Natural killer cell treated with Interleukin-12 subunit alpha and Interleukin-12 subunit beta and Interleukin-15 and Interleukin-18, amount 100 ng/mL, for 72 hours (primary cell): ENCODE data around the gene CASK. TPM values are rescaled to one million over a fixed set of nuclear protein-coding genes. Genes with fewer than 3 reads are reported as not detected.

ENCODE experiments used
- ATAC-seq, 2 donors: fragments of 150-1000 bp; cut with Tn5 transposase in 1 of 2; sonication (Bioruptor Pico), chemical (Tn5 transposase) in 1 of 2; 2 replicates each; pipeline ENCODE4 v1.10.0; 2021
- DNase-seq: peaks from one replicate; pipeline ENCODE4 v3.0.0; 2022; ENCODE audit warnings: low spot score
- H3K27ac Mint-ChIP-seq, 2 donors: 1 replicate in 1 of 2; 2 replicates in 1 of 2; pipeline ENCODE4 v1.8.0; 2022; ENCODE audit warnings: mixed read lengths in 2 of 2, mild to moderate bottlenecking in 1 of 2, moderate library complexity in 1 of 2
- H3K27me3 Mint-ChIP-seq, 2 donors: 1 replicate in 1 of 2; 2 replicates in 1 of 2; pipeline ENCODE4 v1.8.0; 2022; ENCODE audit warnings: mixed read lengths in 2 of 2
- H3K36me3 Mint-ChIP-seq: one replicate; pipeline ENCODE4 v1.8.0; 2022; ENCODE audit warnings: mixed read lengths
- H3K4me1 Mint-ChIP-seq, 2 donors: 1 replicate in 1 of 2; 2 replicates in 1 of 2; pipeline ENCODE4 v1.8.0; 2022; ENCODE audit warnings: low read depth in 2 of 2, mixed read lengths in 2 of 2, mild to moderate bottlenecking in 1 of 2
- H3K4me3 Mint-ChIP-seq: one replicate; pipeline ENCODE4 v1.8.0; 2022; ENCODE audit warnings: mixed read lengths
- H3K9me3 Mint-ChIP-seq: 2 replicates; pipeline ENCODE4 v1.8.0; 2022; ENCODE audit warnings: mixed read lengths
- total RNA-seq, 2 donors: library from RNA; stranded (reverse); gene quantifications; one replicate each; pipeline ENCODE4 v1.2.3, GENCODE V29; 2022

Gene CASK
- total RNA-seq, 2 donors from 2014 or later, result 30.5 to 55.3 TPM

- H3K36me3 Mint-ChIP-seq, result no peaks in the 10 kb centered on the region
- ATAC-seq, result no peak
- H3K4me1 Mint-ChIP-seq, result peaks cover 9 to 15% of the 10 kb centered on the region in 2 donors
- H3K9me3 Mint-ChIP-seq, result no peaks in the 10 kb centered on the region
- H3K4me3 Mint-ChIP-seq, result no peak overlapping the region
- no peak overlapping the region for H3K27ac Mint-ChIP-seq
- no peak for DNase-seq
- no peaks in the 10 kb centered on the region for H3K27me3 Mint-ChIP-seq
Measured at GRCh38 chrX:41889317-41890025, 33.9 kb downstream of the CASK start.

- Mint-ChIP-seq H3K9me3 (no peaks in the 10 kb centered on the region), H3K27me3 (no peaks in the 10 kb centered on the region), H3K36me3 (no peaks in the 10 kb centered on the region), H3K4me3 (peak overlapping the region; percentile 59), H3K4me1 (peaks cover 9 to 15% of the 10 kb centered on the region in 2 donors), H3K27ac (peak overlapping the region; percentile 6 to 35)
- ATAC-seq (peak in 1 of 2 donors; percentile 41), DNase-seq (no peak)
Measured at GRCh38 chrX:41887691-41888090, 35.7 kb downstream of the CASK start.

GRCh38 chrX:41885724-41886123 is 37.6 kb downstream of the CASK start:
- H3K4me3 Mint-ChIP-seq, result no peak overlapping the region
- H3K9me3 Mint-ChIP-seq, result no peaks in the 10 kb centered on the region
- no peaks in the 10 kb centered on the region for H3K27me3 Mint-ChIP-seq
- ATAC-seq, result no peak
- no peak overlapping the region for H3K27ac Mint-ChIP-seq
- H3K36me3 Mint-ChIP-seq, result no peaks in the 10 kb centered on the region
- DNase-seq, result no peak
- H3K4me1 Mint-ChIP-seq, result peaks cover 9 to 15% of the 10 kb centered on the region in 2 donors

- no peaks in the 10 kb centered on the region for H3K27me3 Mint-ChIP-seq
- H3K4me1 Mint-ChIP-seq, result peaks cover 0 to 5% of the 10 kb centered on the region in 2 donors
- ATAC-seq, result no peak
- no peaks in the 10 kb centered on the region for H3K9me3 Mint-ChIP-seq
- H3K36me3 Mint-ChIP-seq, result no peaks in the 10 kb centered on the region
- no peak for DNase-seq
- H3K27ac Mint-ChIP-seq, result no peak overlapping the region
- H3K4me3 Mint-ChIP-seq, result no peak overlapping the region
Measured at GRCh38 chrX:41881166-41881565, 42.2 kb downstream of the CASK start.

GRCh38 chrX:41877167-41877566 is 46.2 kb downstream of the CASK start:
- no peak overlapping the region for H3K4me3 Mint-ChIP-seq
- DNase-seq (no peak), ATAC-seq (no peak)
- H3K27me3 Mint-ChIP-seq, result peaks cover 0 to 4% of the 10 kb centered on the region in 2 donors
- H3K27ac Mint-ChIP-seq, result no peak overlapping the region
- no peaks in the 10 kb centered on the region for H3K9me3 Mint-ChIP-seq
- H3K4me1 Mint-ChIP-seq, result peaks cover 5 to 6% of the 10 kb centered on the region in 2 donors
- H3K36me3 Mint-ChIP-seq, result no peaks in the 10 kb centered on the region

- Mint-ChIP-seq H3K4me3 (no peak overlapping the region), H3K4me1 (peaks cover 8% of the 10 kb centered on the region in 2 donors), H3K27ac (no peak overlapping the region), H3K27me3 (peaks cover 0 to 4% of the 10 kb centered on the region in 2 donors), H3K36me3 (no peaks in the 10 kb centered on the region), H3K9me3 (no peaks in the 10 kb centered on the region)
- DNase-seq (no peak), ATAC-seq (no peak)
Measured at GRCh38 chrX:41875142-41875541, 48.2 kb downstream of the CASK start.

GRCh38 chrX:41870719-41871151 is 52.6 kb downstream of the CASK start:
- no peak overlapping the region for H3K27ac Mint-ChIP-seq
- ATAC-seq (no peak), DNase-seq (no peak)
- H3K27me3 Mint-ChIP-seq, result peaks cover 0 to 7% of the 10 kb centered on the region in 2 donors
- peaks cover 15 to 16% of the 10 kb centered on the region in 2 donors for H3K4me1 Mint-ChIP-seq
- no peak overlapping the region for H3K4me3 Mint-ChIP-seq
- H3K9me3 Mint-ChIP-seq, result no peaks in the 10 kb centered on the region
- no peaks in the 10 kb centered on the region for H3K36me3 Mint-ChIP-seq

GRCh38 chrX:41868392-41868977 is 54.9 kb downstream of the CASK start:
- peak overlapping the region in 1 of 2 donors; percentile 49 for H3K27ac Mint-ChIP-seq

GRCh38 chrX:41863343-41864203 is 59.8 kb downstream of the CASK start:
- Mint-ChIP-seq H3K9me3 (no peaks in the 10 kb centered on the region), H3K27me3 (peaks cover 0 to 6% of the 10 kb centered on the region in 2 donors), H3K4me3 (peak overlapping the region; percentile 71), H3K4me1 (peaks cover 17 to 31% of the 10 kb centered on the region in 2 donors), H3K36me3 (no peaks in the 10 kb centered on the region), H3K27ac (peak overlapping the region in 1 of 2 donors; percentile 58)
- ATAC-seq, result no peak
- no peak for DNase-seq

More at GRCh38 chrX:41868392-41868977, 54.9 kb downstream of the CASK start:
- DNase-seq (no peak), ATAC-seq (no peak)
- peak overlapping the region; percentile 27 for H3K4me3 Mint-ChIP-seq
- H3K27me3 Mint-ChIP-seq, result peaks cover 0 to 7% of the 10 kb centered on the region in 2 donors
- no peaks in the 10 kb centered on the region for H3K9me3 Mint-ChIP-seq
- peaks cover 18 to 28% of the 10 kb centered on the region in 2 donors for H3K4me1 Mint-ChIP-seq
- H3K36me3 Mint-ChIP-seq, result no peaks in the 10 kb centered on the region

GRCh38 chrX:41862562-41863184 is 60.7 kb downstream of the CASK start:
- Mint-ChIP-seq H3K27me3 (peaks cover 0 to 6% of the 10 kb centered on the region in 2 donors), H3K27ac (peak overlapping the region in 1 of 2 donors; percentile 58), H3K36me3 (no peaks in the 10 kb centered on the region), H3K4me3 (peak overlapping the region; percentile 71), H3K9me3 (no peaks in the 10 kb centered on the region), H3K4me1 (peaks cover 19 to 32% of the 10 kb centered on the region in 2 donors)
- ATAC-seq (peak; percentile 58 to 71), DNase-seq (no peak)

- Mint-ChIP-seq H3K27ac (no peak overlapping the region), H3K9me3 (no peaks in the 10 kb centered on the region), H3K36me3 (no peaks in the 10 kb centered on the region), H3K4me3 (no peak overlapping the region), H3K27me3 (peaks cover 0 to 8% of the 10 kb centered on the region in 2 donors), H3K4me1 (peaks cover 10 to 25% of the 10 kb centered on the region in 2 donors)
- ATAC-seq, result no peak
- DNase-seq, result no peak
Measured at GRCh38 chrX:41858161-41858775, 65.1 kb downstream of the CASK start.

GRCh38 chrX:41857670-41858069 is 65.7 kb downstream of the CASK start:
- no peak for ATAC-seq

GRCh38 chrX:41846714-41847113 is 76.6 kb downstream of the CASK start:
- Mint-ChIP-seq H3K4me3 (no peak overlapping the region), H3K36me3 (peaks cover 50% of the 10 kb centered on the region)

More at GRCh38 chrX:41857670-41858069, 65.7 kb downstream of the CASK start:
- Mint-ChIP-seq H3K27me3 (peaks cover 0 to 8% of the 10 kb centered on the region in 2 donors), H3K36me3 (no peaks in the 10 kb centered on the region), H3K4me1 (peaks cover 8 to 19% of the 10 kb centered on the region in 2 donors), H3K9me3 (no peaks in the 10 kb centered on the region), H3K4me3 (no peak overlapping the region), H3K27ac (no peak overlapping the region)
- no peak for DNase-seq

More at GRCh38 chrX:41846714-41847113, 76.6 kb downstream of the CASK start:
- Mint-ChIP-seq H3K4me1 (no peaks in the 10 kb centered on the region), H3K27ac (no peak overlapping the region), H3K9me3 (peaks cover 21% of the 10 kb centered on the region), H3K27me3 (peaks cover 0 to 2% of the 10 kb centered on the region in 2 donors)
- ATAC-seq (no peak), DNase-seq (no peak)
